Tongue (tissue), 2 donors: ENCODE measurements around the gene TMTC2. TPM values are rescaled to one million over a fixed set of nuclear protein-coding genes. Genes with fewer than 3 reads are reported as not detected.
A peak's percentile ranks its signal among the peaks of the same experiment; 100 is the strongest.

Experiments used
- DNase-seq: peaks from one replicate; pipeline ENCODE4 v3.0.0-alpha.2; 2015
- total RNA-seq: library from RNA; depleted of rRNA; stranded (reverse); fragments of >200 nt; gene quantifications from one replicate; pipeline ENCODE4 v1.2.3, GENCODE V29; 2014

TMTC2 gene
- total RNA-seq, 1 donor from 2014 or later, result 26.6 TPM

- no peak for DNase-seq
These were observed 162.1 kb downstream of the TMTC2 start for GRCh38 chr12:82848845-82849244.

- DNase-seq, result no peak
These were observed 165.8 kb downstream of the TMTC2 start for GRCh38 chr12:82852529-82852928.

DNA sequence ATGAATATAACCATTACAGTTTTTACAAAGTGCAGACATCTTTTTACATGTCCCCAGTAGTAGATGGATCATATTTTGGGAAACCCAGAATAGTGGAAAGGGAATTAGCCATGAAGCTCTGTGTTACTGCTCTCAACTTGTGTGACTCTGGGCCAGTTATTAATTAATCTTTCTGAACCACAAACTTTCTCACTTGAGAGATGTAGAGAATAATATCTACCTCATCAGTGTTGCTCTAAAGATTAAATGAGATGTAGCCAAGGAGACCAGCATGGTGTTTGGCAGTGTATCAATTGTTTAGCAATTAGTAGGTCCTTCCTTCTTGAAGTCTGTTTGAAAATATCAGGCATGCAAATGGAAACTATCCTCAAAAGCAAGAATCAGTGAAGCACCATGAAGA lies 169.2 kb downstream of the TMTC2 start:
- DNase-seq, result no peak

DNA sequence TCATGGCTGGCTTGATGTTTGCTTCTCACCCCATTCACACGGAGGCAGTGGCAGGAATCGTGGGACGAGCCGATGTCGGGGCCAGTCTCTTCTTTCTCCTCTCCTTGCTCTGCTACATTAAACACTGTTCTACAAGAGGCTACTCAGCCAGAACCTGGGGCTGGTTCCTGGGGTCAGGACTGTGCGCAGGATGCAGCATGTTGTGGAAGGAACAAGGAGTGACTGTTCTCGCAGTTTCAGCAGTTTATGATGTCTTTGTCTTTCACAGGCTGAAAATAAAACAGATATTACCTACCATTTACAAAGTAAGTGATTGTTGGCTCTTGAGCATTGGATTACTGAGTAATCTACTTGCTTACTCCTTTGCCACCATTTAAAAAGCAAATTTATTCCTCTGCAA lies 170.6 kb downstream of the TMTC2 start:
- DNase-seq, result no peak

- no peak for DNase-seq
These were observed 171.3 kb downstream of the TMTC2 start for GRCh38 chr12:82857911-82858533.

GRCh38 chr12:82858534-82858917 lies 171.8 kb downstream of the TMTC2 start:
- DNase-seq, result no peak

- no peak for DNase-seq
These were observed 175.5 kb downstream of the TMTC2 start for GRCh38 chr12:82862069-82862841.

DNA sequence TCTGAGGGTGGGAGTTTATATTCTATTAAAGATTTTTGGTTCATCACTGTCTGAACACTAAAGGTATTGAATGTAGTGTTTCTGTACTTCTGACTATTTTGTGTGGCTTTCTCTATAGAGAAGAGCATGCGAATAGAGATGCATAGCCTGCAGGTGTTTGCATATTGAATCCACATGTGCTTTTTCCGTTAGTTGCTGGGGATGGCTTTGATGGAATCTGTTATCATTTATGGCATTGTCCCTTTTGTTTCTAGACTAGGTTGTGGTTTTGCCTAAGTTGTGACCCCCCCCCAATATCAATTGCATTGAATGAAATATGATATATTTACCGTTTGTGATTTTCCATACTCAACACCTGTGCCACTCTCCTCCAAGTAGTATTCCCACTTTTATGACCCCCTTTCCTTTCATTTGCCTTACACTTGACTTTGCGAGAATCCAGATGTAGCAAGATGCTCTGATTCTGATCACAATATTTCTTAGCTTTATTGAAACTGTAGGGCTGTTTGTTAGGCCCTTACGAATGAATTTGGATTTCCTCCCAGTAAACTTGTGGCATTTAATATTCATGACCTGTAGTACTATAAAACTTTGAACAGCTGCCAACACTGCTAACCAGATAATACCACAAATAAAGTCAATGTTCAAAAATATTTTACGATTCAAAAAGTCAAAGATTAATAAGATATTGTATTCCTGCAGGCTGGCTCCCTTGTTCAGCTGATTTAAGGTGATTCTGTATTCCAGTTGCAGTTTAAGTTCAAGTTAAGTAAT lies 176.4 kb downstream of the TMTC2 start:
- no peak for DNase-seq

GRCh38 chr12:82866227-82866775 lies 179.6 kb downstream of the TMTC2 start:
- no peak for DNase-seq

- DNase-seq, result no peak
These were observed 180.2 kb downstream of the TMTC2 start for GRCh38 chr12:82866946-82867345.

DNA sequence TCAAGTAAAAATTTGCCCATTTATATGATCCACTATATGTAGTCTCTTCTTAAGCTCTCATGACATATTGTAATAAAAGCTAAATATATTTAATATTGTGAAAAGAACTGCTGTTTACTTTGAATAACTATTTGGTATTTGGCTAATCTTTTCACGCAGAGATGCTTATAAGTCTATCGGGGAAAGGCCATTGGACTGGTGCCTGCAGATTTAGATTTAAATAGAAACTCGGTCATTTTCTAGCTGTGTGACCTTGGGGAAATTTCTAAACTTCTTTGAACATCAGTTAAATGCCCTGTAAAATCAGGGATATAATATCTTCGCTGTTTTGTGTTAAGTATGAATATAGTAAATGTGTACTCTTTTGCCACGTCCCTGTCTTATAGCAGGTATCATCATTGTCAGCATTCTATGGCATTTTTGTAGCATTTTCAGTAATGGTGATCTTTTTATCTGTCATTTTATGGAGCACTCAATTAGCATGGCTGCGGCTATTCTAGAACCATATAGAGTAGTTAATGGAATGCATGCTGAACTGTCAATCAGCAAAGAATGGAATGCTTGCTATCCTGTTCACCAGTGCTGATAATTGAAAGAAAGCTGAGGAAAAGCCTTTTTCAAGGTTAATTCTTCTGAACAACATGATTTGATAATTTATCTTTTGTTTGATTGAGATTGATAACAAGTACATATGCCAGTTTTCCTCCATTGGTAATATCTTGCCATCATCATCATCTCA lies 181.2 kb downstream of the TMTC2 start:
- no peak for DNase-seq

- no peak for DNase-seq
These were observed 184.2 kb downstream of the TMTC2 start for GRCh38 chr12:82870771-82871377.

DNA sequence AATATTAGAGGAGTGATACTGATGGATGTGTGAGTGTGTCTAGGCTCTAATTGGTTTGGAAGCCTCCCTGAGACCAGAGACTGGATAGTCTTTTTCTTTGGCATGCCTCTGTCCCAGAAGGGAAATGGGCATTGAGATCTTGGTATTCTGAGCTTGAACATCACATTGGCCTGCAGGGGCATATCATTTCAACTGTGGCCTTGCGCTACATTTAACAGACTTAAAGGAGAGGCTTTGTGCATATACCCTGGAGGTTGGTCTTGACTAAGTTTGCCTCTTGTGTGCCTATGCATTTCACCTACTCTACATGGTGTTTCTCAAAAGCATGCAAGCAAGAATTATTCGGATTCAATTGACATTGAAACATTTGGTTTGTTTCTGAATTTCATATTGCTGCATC lies 185.4 kb downstream of the TMTC2 start:
- no peak for DNase-seq

- DNase-seq, result no peak
These were observed 186.6 kb downstream of the TMTC2 start for GRCh38 chr12:82873309-82873708.

DNA sequence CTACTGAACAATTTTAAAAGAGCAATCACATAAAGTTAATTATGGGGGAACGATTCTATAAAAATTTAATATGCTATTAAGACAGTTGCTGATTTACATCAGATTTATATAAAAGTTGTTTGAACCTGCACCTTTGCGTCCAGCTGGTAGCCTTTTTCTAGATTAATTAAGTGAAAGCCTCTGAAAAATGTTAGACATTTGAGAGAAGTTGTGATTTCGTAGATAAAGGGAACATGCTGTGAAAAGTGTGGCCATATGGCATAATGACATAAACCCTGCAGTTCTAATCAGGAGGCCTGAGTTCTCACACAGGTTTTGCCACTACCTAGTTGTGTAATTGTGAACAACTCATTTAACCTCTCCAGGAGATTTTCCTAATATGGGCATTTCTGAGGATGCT lies 187.2 kb downstream of the TMTC2 start:
- no peak for DNase-seq

- DNase-seq, result no peak
These were observed 188.2 kb downstream of the TMTC2 start for GRCh38 chr12:82874945-82875344.

- DNase-seq, result no peak
These were observed 189.4 kb downstream of the TMTC2 start for GRCh38 chr12:82876075-82876474.

GRCh38 chr12:82877963-82878362 lies 191.3 kb downstream of the TMTC2 start:
- no peak for DNase-seq

- peak; percentile 24 for DNase-seq
These were observed 193.8 kb downstream of the TMTC2 start for GRCh38 chr12:82880442-82880901.

GRCh38 chr12:82883394-82884355 lies 197.0 kb downstream of the TMTC2 start:
- no peak for DNase-seq
